ENCODE measurements around the gene IRF9.
"Not testable (repeated sequence)": the region's sequence is repeated elsewhere in the genome, so short reads cannot be mapped to it uniquely, and the experiment has no call there.

Gene IRF9

GRCh38 chr14:24198814-24199524 is 37.9 kb downstream of the IRF9 start:
- peak overlapping the region; percentile 34 for H3K4me3 Mint-ChIP-seq
- H3K9me3 Mint-ChIP-seq = peaks cover 9% of the 10 kb centered on the region
- H3K27ac Mint-ChIP-seq = peak overlapping the region; percentile 24
- peaks cover 51% of the 10 kb centered on the region for H3K36me3 Mint-ChIP-seq (ENCODE audit: low read depth)
- H3K4me1 Mint-ChIP-seq (ENCODE audit: low read depth) = peaks cover 47% of the 10 kb centered on the region
- no peaks in the 10 kb centered on the region for H3K27me3 Mint-ChIP-seq

- Mint-ChIP-seq H3K36me3 (ENCODE audit: low read depth) (peaks cover 78% of the 10 kb centered on the region), H3K4me1 (ENCODE audit: low read depth) (peaks cover 43% of the 10 kb centered on the region)
- H3K27me3 Mint-ChIP-seq, H3K27ac Mint-ChIP-seq, H3K9me3 Mint-ChIP-seq, H3K4me3 Mint-ChIP-seq: not testable (repeated sequence)
Observed at GRCh38 chr14:24202538-24202937, 41.5 kb downstream of the IRF9 start.

- H3K4me3 Mint-ChIP-seq, H3K9me3 Mint-ChIP-seq, H3K27me3 Mint-ChIP-seq, H3K27ac Mint-ChIP-seq: not testable (repeated sequence)
- peaks cover 44% of the 10 kb centered on the region for H3K4me1 Mint-ChIP-seq (ENCODE audit: low read depth)
- peaks cover 86% of the 10 kb centered on the region for H3K36me3 Mint-ChIP-seq (ENCODE audit: low read depth)
Observed at GRCh38 chr14:24203249-24203886, 42.3 kb downstream of the IRF9 start.

GRCh38 chr14:24204163-24205146 is 43.4 kb downstream of the IRF9 start:
- Mint-ChIP-seq H3K4me1 (ENCODE audit: low read depth) (peaks cover 33% of the 10 kb centered on the region), H3K9me3 (peaks cover 9% of the 10 kb centered on the region), H3K27me3 (no peaks in the 10 kb centered on the region), H3K36me3 (ENCODE audit: low read depth) (peaks cover 81% of the 10 kb centered on the region), H3K27ac (peak overlapping the region; percentile 8), H3K4me3 (no peak overlapping the region)

- H3K4me3 Mint-ChIP-seq = no peak overlapping the region
- peaks cover 9% of the 10 kb centered on the region for H3K9me3 Mint-ChIP-seq
- no peaks in the 10 kb centered on the region for H3K27me3 Mint-ChIP-seq
- peaks cover 86% of the 10 kb centered on the region for H3K36me3 Mint-ChIP-seq (ENCODE audit: low read depth)
- H3K4me1 Mint-ChIP-seq (ENCODE audit: low read depth) = peaks cover 35% of the 10 kb centered on the region
- peak overlapping the region; percentile 54 for H3K27ac Mint-ChIP-seq
Observed at GRCh38 chr14:24206260-24207103, 45.4 kb downstream of the IRF9 start.

- Mint-ChIP-seq H3K4me3 (no peak overlapping the region), H3K27me3 (no peaks in the 10 kb centered on the region), H3K36me3 (ENCODE audit: low read depth) (peaks cover 86% of the 10 kb centered on the region), H3K27ac (peak overlapping the region; percentile 54), H3K9me3 (peaks cover 7% of the 10 kb centered on the region), H3K4me1 (ENCODE audit: low read depth) (peaks cover 41% of the 10 kb centered on the region)
Observed at GRCh38 chr14:24207104-24207551, 46.1 kb downstream of the IRF9 start.

GRCh38 chr14:24207625-24208024 is 46.6 kb downstream of the IRF9 start:
- H3K36me3 Mint-ChIP-seq (ENCODE audit: low read depth) = peaks cover 81% of the 10 kb centered on the region
- peaks cover 5% of the 10 kb centered on the region for H3K9me3 Mint-ChIP-seq
- peaks cover 46% of the 10 kb centered on the region for H3K4me1 Mint-ChIP-seq (ENCODE audit: low read depth)
- H3K4me3 Mint-ChIP-seq = no peak overlapping the region
- no peaks in the 10 kb centered on the region for H3K27me3 Mint-ChIP-seq
- peak overlapping the region; percentile 2 for H3K27ac Mint-ChIP-seq

GRCh38 chr14:24211311-24211710 is 50.2 kb downstream of the IRF9 start:
- H3K4me1 Mint-ChIP-seq (ENCODE audit: low read depth) = peaks cover 73% of the 10 kb centered on the region
- H3K36me3 Mint-ChIP-seq (ENCODE audit: low read depth) = peaks cover 59% of the 10 kb centered on the region
- peak overlapping the region; percentile 99 for H3K4me3 Mint-ChIP-seq
- no peaks in the 10 kb centered on the region for H3K27me3 Mint-ChIP-seq
- peak overlapping the region; percentile 99 for H3K27ac Mint-ChIP-seq
- no peaks in the 10 kb centered on the region for H3K9me3 Mint-ChIP-seq

- H3K9me3 Mint-ChIP-seq = no peaks in the 10 kb centered on the region
- H3K36me3 Mint-ChIP-seq (ENCODE audit: low read depth) = peaks cover 50% of the 10 kb centered on the region
- peak within 1 kb of the TSS; percentile 99 for H3K27ac Mint-ChIP-seq
- peaks cover 61% of the 10 kb centered on the region for H3K4me1 Mint-ChIP-seq (ENCODE audit: low read depth)
- H3K27me3 Mint-ChIP-seq = no peaks in the 10 kb centered on the region
- H3K4me3 Mint-ChIP-seq = peak within 1 kb of the TSS; percentile 99
Observed at GRCh38 chr14:24212924-24213865, 52.1 kb downstream of the IRF9 start, which contains the start of gene CHMP4A. Gene CHMP4A (minus strand): TSS chr14:24213488. CDS start chr14:24213439, 49 bp downstream.

- Mint-ChIP-seq H3K4me3 (peak overlapping the region; percentile 99), H3K9me3 (no peaks in the 10 kb centered on the region), H3K27ac (peak overlapping the region; percentile 99), H3K27me3 (no peaks in the 10 kb centered on the region), H3K36me3 (ENCODE audit: low read depth) (peaks cover 50% of the 10 kb centered on the region), H3K4me1 (ENCODE audit: low read depth) (peaks cover 61% of the 10 kb centered on the region)
Observed at GRCh38 chr14:24213866-24214662, 53.0 kb downstream of the IRF9 start.

GRCh38 chr14:24215495-24216344 is 54.7 kb downstream of the IRF9 start, which contains the start of gene MDP1:
Gene MDP1 (minus strand): TSS chr14:24216066. CDS start chr14:24215955, 111 bp downstream.
- H3K36me3 Mint-ChIP-seq (ENCODE audit: low read depth) = peaks cover 40% of the 10 kb centered on the region

More at GRCh38 chr14:24215495-24216344, 54.7 kb downstream of the IRF9 start, which contains the start of gene MDP1:
- Mint-ChIP-seq H3K4me1 (ENCODE audit: low read depth) (peaks cover 55% of the 10 kb centered on the region), H3K27me3 (no peaks in the 10 kb centered on the region), H3K9me3 (no peaks in the 10 kb centered on the region), H3K4me3 (peak within 1 kb of the TSS; percentile 99), H3K27ac (peak within 1 kb of the TSS; percentile 59)

Measured in stimulated activated naive CD8-positive, alpha-beta T cell treated with anti-CD3 and anti-CD28 coated beads, Interleukin-15, Interleukin-2, amounts not matched to agents 100 ng/mL and 50 ng/mL, for 24 hours (primary cell).